NB4 (cell line): ENCODE measurements around the gene JOSD1.

Experiments used
- DNase-seq: peaks from one replicate; pipeline ENCODE4 v3.0.0; 2010; ENCODE audit warnings: low read depth
- H3K4me3 ChIP-seq: one replicate; pipeline ENCODE4 v1.5.1; 2011; ENCODE audit warnings: mild to moderate bottlenecking, low read depth, low read length, moderate library complexity
- MAX ChIP-seq: IDR thresholded peaks from 2 replicates; pipeline ENCODE4 v1.6.1; 2011; ENCODE audit warnings: low read depth, low read length
- MYC ChIP-seq: IDR thresholded peaks from 2 replicates; pipeline ENCODE4 v1.6.1; 2011; ENCODE audit warnings: low read depth, low read length
- POLR2A ChIP-seq: IDR thresholded peaks from 2 replicates; pipeline ENCODE4 v1.6.1; 2011; ENCODE audit warnings: mild to moderate bottlenecking; ENCODE audit not compliant: insufficient read length; ENCODE audit errors: extremely low read depth
- TF ChIP-seq, protein P1 (sequence below): IDR thresholded peaks from one replicate; pipeline ENCODE4 v1.5.1; 2012; ENCODE audit warnings: low read depth, low read length

The JOSD1 gene

GRCh38 chr22:38699143-38699542, 1.6 kb downstream of the JOSD1 start:
- peak overlapping the region; percentile 78 for H3K4me3 ChIP-seq
- no peak for TF ChIP-seq MAX
- no peak for TF ChIP-seq POLR2A
- no peak for TF ChIP-seq MYC
- TF ChIP-seq, protein P1, sequence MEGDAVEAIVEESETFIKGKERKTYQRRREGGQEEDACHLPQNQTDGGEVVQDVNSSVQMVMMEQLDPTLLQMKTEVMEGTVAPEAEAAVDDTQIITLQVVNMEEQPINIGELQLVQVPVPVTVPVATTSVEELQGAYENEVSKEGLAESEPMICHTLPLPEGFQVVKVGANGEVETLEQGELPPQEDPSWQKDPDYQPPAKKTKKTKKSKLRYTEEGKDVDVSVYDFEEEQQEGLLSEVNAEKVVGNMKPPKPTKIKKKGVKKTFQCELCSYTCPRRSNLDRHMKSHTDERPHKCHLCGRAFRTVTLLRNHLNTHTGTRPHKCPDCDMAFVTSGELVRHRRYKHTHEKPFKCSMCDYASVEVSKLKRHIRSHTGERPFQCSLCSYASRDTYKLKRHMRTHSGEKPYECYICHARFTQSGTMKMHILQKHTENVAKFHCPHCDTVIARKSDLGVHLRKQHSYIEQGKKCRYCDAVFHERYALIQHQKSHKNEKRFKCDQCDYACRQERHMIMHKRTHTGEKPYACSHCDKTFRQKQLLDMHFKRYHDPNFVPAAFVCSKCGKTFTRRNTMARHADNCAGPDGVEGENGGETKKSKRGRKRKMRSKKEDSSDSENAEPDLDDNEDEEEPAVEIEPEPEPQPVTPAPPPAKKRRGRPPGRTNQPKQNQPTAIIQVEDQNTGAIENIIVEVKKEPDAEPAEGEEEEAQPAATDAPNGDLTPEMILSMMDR, result no peak
- no peak for DNase-seq

GRCh38 chr22:38698407-38699094, 2.2 kb downstream of the JOSD1 start:
- H3K4me3 ChIP-seq, result peak overlapping the region; percentile 78
- TF ChIP-seq MAX (no peak), MYC (no peak), POLR2A (no peak)
- TF ChIP-seq, protein P1, result no peak
- DNase-seq, result no peak

- no peak for DNase-seq
- peak overlapping the region; percentile 78 for H3K4me3 ChIP-seq
- TF ChIP-seq MYC (no peak), MAX (no peak), POLR2A (no peak)
- TF ChIP-seq, protein P1, result no peak
These were observed 3.2 kb downstream of the JOSD1 start for GRCh38 chr22:38697425-38698089.

DNA sequence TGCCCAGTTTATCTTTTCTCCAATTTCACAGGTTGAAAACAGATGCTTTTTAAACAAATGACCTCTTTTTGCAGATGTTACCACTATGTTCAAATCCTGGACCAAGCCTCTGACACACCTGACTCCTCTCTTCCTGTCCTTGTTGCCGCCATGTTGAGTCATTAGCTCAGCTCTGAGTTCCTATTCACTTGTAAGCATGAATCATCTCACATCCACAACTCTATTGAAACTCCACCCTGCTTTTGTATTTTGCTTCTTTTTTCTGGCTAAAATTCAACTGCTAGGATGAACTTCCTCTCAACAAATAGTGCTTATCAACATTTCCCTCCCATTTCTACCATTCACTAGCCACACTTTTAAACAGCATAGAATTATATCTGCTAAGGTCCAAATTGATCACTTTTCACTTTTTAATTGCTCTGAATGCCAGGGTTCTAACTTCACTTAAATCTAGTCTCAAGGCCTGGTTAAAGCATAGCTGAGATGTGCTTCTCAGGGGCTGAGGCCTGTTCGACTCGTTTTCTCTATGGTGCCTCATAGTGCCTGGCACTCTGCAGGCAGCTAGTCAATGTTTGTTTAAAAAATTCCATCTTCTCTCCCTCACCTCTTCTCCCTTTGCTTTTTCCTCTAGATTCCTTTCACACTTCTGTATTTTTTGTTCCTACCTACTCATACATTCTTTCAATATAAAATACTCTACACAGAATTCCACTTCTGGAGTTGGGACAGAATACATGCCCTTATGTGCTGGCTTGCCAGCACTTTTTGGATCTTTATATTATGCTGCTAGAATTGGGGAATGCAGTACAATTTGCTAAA, 3.9 kb downstream of the JOSD1 start:
- H3K4me3 ChIP-seq, result peak overlapping the region; percentile 7
- peak; percentile 55 for DNase-seq
- TF ChIP-seq, protein P1, result no peak
- TF ChIP-seq MAX (no peak), POLR2A (no peak), MYC (no peak)

GRCh38 chr22:38694940-38695339, 5.8 kb downstream of the JOSD1 start:
- DNase-seq, result no peak
- TF ChIP-seq, protein P1, result no peak
- TF ChIP-seq MAX (no peak), MYC (no peak), POLR2A (no peak)
- H3K4me3 ChIP-seq, result no peak overlapping the region
